GM12878 (cell line): ENCODE data around the gene EGR1.
"Not testable (repeated sequence)": the region's sequence is repeated elsewhere in the genome, so short reads cannot be mapped to it uniquely, and the experiment has no call there.

ENCODE experiments used
- POLR2A ChIP-seq: IDR thresholded peaks from 2 replicates; pipeline ENCODE4 v1.6.1; 2011; ENCODE audit warnings: low read depth, mild to moderate bottlenecking, low read length
- TCF7 ChIP-seq: IDR thresholded peaks from 2 replicates; pipeline ENCODE4 v1.6.1; 2014; ENCODE audit warnings: antibody characterized with exemption, borderline replicate concordance
- USF1 ChIP-seq: IDR thresholded peaks from 2 replicates; pipeline ENCODE4 v1.6.1; 2011; ENCODE audit warnings: borderline replicate concordance, low read depth, mild to moderate bottlenecking, moderate library complexity, mixed read lengths, low read length; ENCODE audit not compliant: insufficient read depth; ENCODE audit errors: extremely low read length
- YY1 ChIP-seq: IDR thresholded peaks from 2 replicates; pipeline ENCODE4 v1.6.1; 2011; ENCODE audit warnings: low read depth, mild to moderate bottlenecking, low read length
- ZBTB11 ChIP-seq: fragments of 450-650 bp; formaldehyde crosslinking; IDR thresholded peaks from 2 replicates; pipeline ENCODE4 v1.5.0; 2022; ENCODE audit warnings: mild to moderate bottlenecking, missing genetic modification characterization
- TF ChIP-seq, protein P1 (sequence below): IDR thresholded peaks from 2 replicates; pipeline ENCODE4 v1.6.1; 2012; ENCODE audit warnings: low read depth, low read length, improper control_type of control experiment

DNA sequence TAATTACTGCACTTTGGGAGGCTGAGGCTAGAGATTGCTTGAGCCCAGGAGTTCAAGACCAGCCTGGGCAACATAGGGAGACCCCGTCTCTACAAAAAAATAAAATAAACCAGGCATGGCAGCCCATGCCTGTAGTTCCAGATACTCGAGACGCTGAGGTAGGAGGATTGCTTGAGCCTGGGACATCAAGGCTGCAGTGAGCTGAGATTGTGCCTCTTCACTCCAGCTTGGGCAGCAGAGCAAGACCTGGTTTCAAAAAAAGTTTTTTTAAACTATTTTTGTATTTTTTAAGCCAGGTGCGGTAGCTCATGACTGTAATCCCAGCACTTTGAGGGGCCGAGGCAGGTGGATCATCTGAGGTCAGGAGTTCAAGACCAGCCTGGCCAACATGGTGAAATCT is 7.9 kb downstream of the EGR1 start:
- not testable (repeated sequence) for TF ChIP-seq POLR2A, USF1, YY1, ZBTB11, TCF7
- TF ChIP-seq, protein P1, sequence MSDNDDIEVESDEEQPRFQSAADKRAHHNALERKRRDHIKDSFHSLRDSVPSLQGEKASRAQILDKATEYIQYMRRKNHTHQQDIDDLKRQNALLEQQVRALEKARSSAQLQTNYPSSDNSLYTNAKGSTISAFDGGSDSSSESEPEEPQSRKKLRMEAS: not testable (repeated sequence)
